HCT116 (cell line): ENCODE results near the gene ITSN1. TPM values are rescaled to one million over a fixed set of nuclear protein-coding genes. Genes with fewer than 3 reads are reported as not detected.

Experiments used
- ATAC-seq: fragments of 200-7000 bp; cut with Tn5 transposase; 2 replicates; pipeline ENCODE4 v1.9.1; 2020; ENCODE audit warnings: mild to moderate bottlenecking, moderate library complexity
- BruUV-seq: library from RNA; stranded (reverse); fragments of 400-500 nt; replicated peaks from 2 replicates; lab custom pipeline; 2021; lab: Mats Ljungman, UMichigan
- CTCF ChIA-PET: fragments of 300-600 bp; sonication (Branson Sonifier 250); formaldehyde crosslinking; loops from one replicate; lab custom pipeline; 2021; ENCODE audit warnings: antibody characterized with exemption; lab: Charles Lee
- POLR2A ChIA-PET: fragments of 300-600, 350-600 bp; sonication (Branson Sonifier 250); formaldehyde crosslinking; loops from one replicate; lab custom pipeline; 2021; ENCODE audit warnings: antibody characterized with exemption; lab: Charles Lee
- RAD21 ChIA-PET, 2 experiments: fragments of 300-600 bp; sonication (Branson Sonifier 250); formaldehyde crosslinking; loops; one replicate each; lab custom pipeline; 2023; ENCODE audit warnings: low total read pairs in 2 of 2; ENCODE audit not compliant: uncharacterized antibody in 2 of 2, unreplicated experiment in 2 of 2, low non-redundant PET in 1 of 2; lab: Charles Lee
- DNase-seq: peaks from one replicate; pipeline ENCODE4 v3.0.0-alpha.2; 2010; ENCODE audit warnings: low read depth, low spot score
- H2AFZ ChIP-seq: fragments of 200-600 bp; shearing (Covaris generic), sonication (generic); 2 replicates; pipeline ENCODE4 v1.6.1; 2017; ENCODE audit warnings: low read depth, mixed run types, mixed read lengths, antibody characterized with exemption, low read length; ENCODE audit not compliant: poor library complexity, severe bottlenecking
- H3K27ac ChIP-seq: 2 replicates; pipeline ENCODE4 v1.5.1; 2012; ENCODE audit warnings: low read depth, low read length
- H3K27me3 ChIP-seq: fragments of 200-600 bp; sonication (generic); 2 replicates; pipeline ENCODE4 v1.6.1; 2016; ENCODE audit warnings: mixed run types, low read length, mixed read lengths; ENCODE audit not compliant: insufficient read depth
- H3K36me3 ChIP-seq, 2 experiments: fragments of 200-500 bp in 1 of 2; fragments of 200-600 bp in 1 of 2; sonication (Bioruptor generic) in 1 of 2; sonication (generic) in 1 of 2; 2 replicates each; pipeline versions ENCODE4 v1.5.1 to v1.6.1; 2014 to 2016; ENCODE audit warnings: low read length in 2 of 2, inconsistent platforms in 1 of 2, mixed read lengths in 1 of 2, mixed run types in 1 of 2; ENCODE audit not compliant: insufficient read depth in 2 of 2, control insufficient read depth in 1 of 2
- H3K4me1 ChIP-seq, 2 experiments: fragments of 200-600 bp in 1 of 2; sonication (generic) in 1 of 2; 2 replicates each; pipeline versions ENCODE4 v1.5.1 to v1.6.1; 2012 to 2017; ENCODE audit warnings: low read length in 2 of 2, inconsistent platforms in 1 of 2, mild to moderate bottlenecking in 1 of 2, mixed read lengths in 1 of 2, mixed run types in 1 of 2, moderate library complexity in 1 of 2; ENCODE audit not compliant: insufficient read depth in 2 of 2, control insufficient read depth in 1 of 2
- H3K4me2 ChIP-seq: fragments of 200-600 bp; sonication (generic); 2 replicates; pipeline ENCODE4 v1.6.1; 2017; ENCODE audit warnings: mixed run types, low read length, mixed read lengths
- H3K4me3 ChIP-seq, 2 experiments: fragments of 200-600 bp in 1 of 2; sonication (generic) in 1 of 2; replicated peaks in 1 of 2; 2 replicates each; pipeline ENCODE4 v1.5.1; 2011 to 2016; ENCODE audit warnings: low read length in 2 of 2, control low read depth in 1 of 2, low read depth in 1 of 2, mild to moderate bottlenecking in 1 of 2, mixed read lengths in 1 of 2, mixed run types in 1 of 2
- H3K79me2 ChIP-seq: fragments of 200-600 bp; sonication (generic); 2 replicates; pipeline ENCODE4 v1.6.1; 2017; ENCODE audit warnings: mild to moderate bottlenecking, mixed run types, low read length, moderate library complexity, mixed read lengths; ENCODE audit not compliant: insufficient read depth
- H3K9ac ChIP-seq: fragments of 200-600 bp; sonication (generic); 2 replicates; pipeline ENCODE4 v1.6.1; 2016; ENCODE audit warnings: low read length, mixed read lengths
- H3K9me2 ChIP-seq: fragments of 200-600 bp; sonication (generic), shearing (Covaris generic); 2 replicates; pipeline ENCODE4 v1.6.1; 2017; ENCODE audit warnings: mixed run types, mild to moderate bottlenecking, moderate library complexity; ENCODE audit not compliant: insufficient read depth
- H3K9me3 ChIP-seq, 2 experiments: fragments of 200-500 bp in 1 of 2; fragments of 200-600 bp in 1 of 2; sonication (Bioruptor generic) in 1 of 2; sonication (generic) in 1 of 2; 2 replicates each; pipeline ENCODE4 v1.6.1; 2014 to 2017; ENCODE audit warnings: low read length in 2 of 2, mixed read lengths in 2 of 2, inconsistent platforms in 1 of 2, low read depth in 1 of 2, mild to moderate bottlenecking in 1 of 2, mixed run types in 1 of 2, moderate library complexity in 1 of 2; ENCODE audit not compliant: control insufficient read depth in 1 of 2, insufficient read depth in 1 of 2
- H4K20me1 ChIP-seq: fragments of 200-600 bp; sonication (generic), shearing (Covaris generic); 2 replicates; pipeline ENCODE4 v1.6.1; 2017; ENCODE audit warnings: mixed run types, mild to moderate bottlenecking, moderate library complexity; ENCODE audit not compliant: insufficient read depth
- CBX3 ChIP-seq: IDR thresholded peaks from 2 replicates; pipeline ENCODE4 v1.6.1; 2012; ENCODE audit warnings: low read depth
- CEBPB ChIP-seq: IDR thresholded peaks from 2 replicates; pipeline ENCODE4 v1.6.1; 2012; ENCODE audit warnings: low read depth
- EGR1 ChIP-seq: IDR thresholded peaks from 2 replicates; pipeline ENCODE4 v1.6.1; 2012; ENCODE audit warnings: low read depth
- ELF1 ChIP-seq: IDR thresholded peaks from 2 replicates; pipeline ENCODE4 v1.6.1; 2012; ENCODE audit warnings: low read depth, borderline replicate concordance
- EZH2 ChIP-seq: fragments of 200-600 bp; sonication (generic); IDR thresholded peaks from 2 replicates; pipeline ENCODE4 v1.6.1; 2017; ENCODE audit warnings: antibody characterized with exemption, mixed run types
- EZH2phosphoT487 ChIP-seq: fragments of 200-600 bp; IDR thresholded peaks from 2 replicates; pipeline ENCODE4 v1.6.1; 2018; ENCODE audit warnings: antibody characterized with exemption, borderline replicate concordance
- POLR2AphosphoS5 ChIP-seq: IDR thresholded peaks from 2 replicates; pipeline ENCODE4 v1.6.1; 2011; ENCODE audit warnings: mild to moderate bottlenecking, low read depth, low read length, moderate library complexity
- RAD21 ChIP-seq: IDR thresholded peaks from 2 replicates; pipeline ENCODE4 v1.6.1; 2012; ENCODE audit warnings: low read depth, mild to moderate bottlenecking
- SIN3A ChIP-seq: IDR thresholded peaks from 2 replicates; pipeline ENCODE4 v1.6.1; 2012; ENCODE audit warnings: low read depth
- SP1 ChIP-seq: IDR thresholded peaks from 2 replicates; pipeline ENCODE4 v1.6.1; 2012; ENCODE audit warnings: low read depth
- TCF7L2 ChIP-seq: IDR thresholded peaks from 2 replicates; pipeline ENCODE4 v1.7.0; 2011; ENCODE audit warnings: borderline replicate concordance, inconsistent platforms; ENCODE audit not compliant: insufficient read depth, insufficient read length; ENCODE audit errors: extremely low read depth
- YY1 ChIP-seq: IDR thresholded peaks from 2 replicates; pipeline ENCODE4 v1.6.1; 2011; ENCODE audit warnings: low read length, low read depth, moderate library complexity, mild to moderate bottlenecking; ENCODE audit not compliant: insufficient replicate concordance; ENCODE audit errors: extremely low read depth
- ZNF274 ChIP-seq: fragments of 200-500 bp; sonication (Bioruptor generic); IDR thresholded peaks from 2 replicates; pipeline ENCODE4 v1.6.1; 2014; ENCODE audit warnings: mild to moderate bottlenecking, low read depth, low read length, inconsistent platforms
- intact Hi-C: fragments of 100-400 bp; cut with micrococcal nuclease; formaldehyde crosslinking; loops from 2 replicates; pipeline ENCODE4 v1.10.0; 2022
- total RNA-seq: library from RNA; stranded (reverse); gene quantifications from one replicate; pipeline ENCODE4 v1.2.1, GENCODE V29; 2021; ENCODE audit not compliant: unreplicated experiment
- TF ChIP-seq, protein P1 (sequence below): IDR thresholded peaks from 2 replicates; pipeline ENCODE4 v1.6.1; 2012
- TF ChIP-seq, protein P2 (sequence below): IDR thresholded peaks from 2 replicates; pipeline ENCODE4 v1.6.1; 2012

The ITSN1 gene
- total RNA-seq, 1 experiment from 2014 or later = 25.8 TPM

DNA sequence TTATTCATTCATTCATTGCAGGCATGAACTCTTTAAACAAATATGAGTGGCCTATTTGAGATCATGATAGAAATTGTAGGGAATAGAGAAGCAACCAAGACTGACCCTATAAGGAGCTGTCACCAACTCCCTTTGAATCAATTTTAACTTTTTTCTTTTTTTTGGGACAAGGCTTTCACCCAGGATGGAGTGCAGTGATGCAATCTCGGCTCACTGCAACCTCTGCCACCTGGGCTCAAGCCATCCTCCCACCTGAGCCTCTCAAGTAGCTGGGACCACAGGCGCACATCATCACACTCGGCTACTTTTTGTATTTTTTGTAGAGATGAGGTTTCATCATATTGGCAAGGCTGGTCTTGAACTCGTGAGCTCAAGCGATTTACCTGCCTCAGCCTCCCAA, 290.4 kb downstream of the ITSN1 start:
- Histone ChIP-seq H3K27ac (no peak overlapping the region), H2AFZ (no peak overlapping the region), H3K9me2 (no peaks in the 10 kb centered on the region), H3K9me3 (no peaks in the 10 kb centered on the region), H3K4me3 (no peak overlapping the region)
- intact Hi-C loops = no loop called here
- RAD21 ChIA-PET = no interaction called here
- TF ChIP-seq, protein P1, sequence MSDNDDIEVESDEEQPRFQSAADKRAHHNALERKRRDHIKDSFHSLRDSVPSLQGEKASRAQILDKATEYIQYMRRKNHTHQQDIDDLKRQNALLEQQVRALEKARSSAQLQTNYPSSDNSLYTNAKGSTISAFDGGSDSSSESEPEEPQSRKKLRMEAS = no peak
- no peak for TF ChIP-seq EGR1
- no peak for TF ChIP-seq ELF1
- no peak for TF ChIP-seq EZH2phosphoT487
- TF ChIP-seq, protein P2, sequence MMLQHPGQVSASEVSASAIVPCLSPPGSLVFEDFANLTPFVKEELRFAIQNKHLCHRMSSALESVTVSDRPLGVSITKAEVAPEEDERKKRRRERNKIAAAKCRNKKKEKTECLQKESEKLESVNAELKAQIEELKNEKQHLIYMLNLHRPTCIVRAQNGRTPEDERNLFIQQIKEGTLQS = no peak
- TF ChIP-seq SP1 = no peak
- TF ChIP-seq RAD21 = no peak
- no peak for TF ChIP-seq SIN3A
- TF ChIP-seq YY1 = no peak
- TF ChIP-seq, all 23 proteins: peak for 0
- Histone ChIP-seq H3K27me3 (no peaks in the 10 kb centered on the region), H3K4me1 (peaks cover 0 to 3% of the 10 kb centered on the region in 2 experiments; a peak in 1 of 4 replicates), H3K4me2 (no peak overlapping the region), H3K9ac (no peak overlapping the region), H3K36me3 (no peaks in the 10 kb centered on the region), H3K79me2 (no peaks in the 10 kb centered on the region), H4K20me1 (no peaks in the 10 kb centered on the region)
- no peak for ATAC-seq
- ChIA-PET POLR2A (no interaction called here), CTCF (interaction anchor here (1.6 kb wide), 1 partner anchor 15 kb away, joined by 5 read pairs; no protein-coding TSS in a partner anchor)
- no peak for DNase-seq
- no TSS peak for BruUV-seq

DNA sequence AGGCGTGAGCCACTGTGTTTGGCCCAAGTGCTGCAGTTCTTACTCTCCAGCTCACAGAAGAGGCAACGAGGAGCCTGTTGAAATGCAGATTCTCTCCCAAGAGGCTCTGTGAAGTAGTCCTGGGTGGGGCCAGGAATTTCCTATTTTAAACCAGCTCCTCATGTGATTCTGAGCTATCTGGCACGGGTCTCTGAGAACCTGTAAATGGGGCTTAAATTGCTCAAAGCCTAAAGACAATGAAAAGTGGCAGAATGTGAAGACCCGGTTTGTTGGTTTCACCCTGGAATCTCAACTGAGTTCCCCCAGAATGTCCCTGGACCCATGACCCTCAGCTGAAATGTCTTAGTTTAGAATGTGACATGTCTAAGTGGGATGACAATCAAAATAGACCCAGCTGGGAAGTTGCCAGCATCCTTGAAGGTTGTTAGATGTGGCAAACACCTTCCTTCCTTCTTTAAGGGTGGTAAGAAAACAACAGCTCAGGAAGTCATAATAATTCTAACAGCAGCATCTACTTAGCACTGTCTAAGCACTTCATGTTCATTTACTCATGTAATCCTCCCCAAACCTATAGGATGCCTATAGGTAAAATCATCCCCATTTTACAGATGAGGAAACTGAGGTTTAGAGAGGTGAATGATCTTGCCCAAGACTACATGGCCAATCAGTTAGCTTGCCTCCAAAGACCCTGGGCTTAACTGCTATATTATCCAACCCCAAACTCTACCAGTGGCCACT, 294.2 kb downstream of the ITSN1 start:
- Histone ChIP-seq H3K27ac (no peak overlapping the region), H3K36me3 (no peaks in the 10 kb centered on the region), H3K4me3 (no peak overlapping the region), H3K79me2 (no peaks in the 10 kb centered on the region), H3K4me1 (peaks cover 0 to 3% of the 10 kb centered on the region in 2 experiments; a peak in 1 of 4 replicates), H3K4me2 (no peak overlapping the region), H3K27me3 (no peaks in the 10 kb centered on the region), H4K20me1 (no peaks in the 10 kb centered on the region), H3K9me3 (no peaks in the 10 kb centered on the region), H3K9ac (no peak overlapping the region), H3K9me2 (no peaks in the 10 kb centered on the region), H2AFZ (no peak overlapping the region)
- ChIA-PET RAD21 (no interaction called here), CTCF (interaction anchor here (1.2 to 1.3 kb wide), 2 partner anchors 12 to 386 kb away, joined by 4 read pairs; no protein-coding TSS in a partner anchor), POLR2A (interaction anchor here (1.6 kb wide), 1 partner anchor 11 kb away, joined by 4 read pairs; no protein-coding TSS in a partner anchor)
- ATAC-seq (no peak), DNase-seq (no peak)
- no peak for TF ChIP-seq EZH2
- TF ChIP-seq, protein P1 = no peak
- TF ChIP-seq EZH2phosphoT487 = no peak
- TF ChIP-seq TCF7L2 = no peak
- no peak for TF ChIP-seq CBX3
- TF ChIP-seq EGR1 = no peak
- no peak for TF ChIP-seq CEBPB
- no peak for TF ChIP-seq ZNF274
- TF ChIP-seq YY1 = no peak
- no peak for TF ChIP-seq RAD21
- TF ChIP-seq POLR2AphosphoS5 = no peak
- TF ChIP-seq SIN3A = no peak
- BruUV-seq = no TSS peak
- intact Hi-C loops = no loop called here
